ENCODE results near the gene HEXIM1. TPM values are rescaled to one million over a fixed set of nuclear protein-coding genes. Genes with fewer than 3 reads are reported as not detected.
A peak's percentile ranks its signal among the peaks of the same experiment; 100 is the strongest.

The HEXIM1 gene
- polyA plus RNA-seq, 1 donor from 2014 or later = 3.6 TPM

- H3K4me1 Mint-ChIP-seq = peaks cover 3 to 10% (median 6%) of the 10 kb centered on the region in 3 donors
- H3K4me3 Mint-ChIP-seq = peak overlapping the region; percentile 74 to 94 (median 88)
- no peaks in the 10 kb centered on the region for H3K27me3 Mint-ChIP-seq
- no peaks in the 10 kb centered on the region for H3K9me3 Mint-ChIP-seq
- H3K27ac Mint-ChIP-seq = peak overlapping the region in 2 of 3 donors; percentile 69 to 81
- H3K36me3 Mint-ChIP-seq = no peaks in the 10 kb centered on the region
These were observed 17.3 kb upstream of the HEXIM1 start for GRCh38 chr17:45130681-45131615.

GRCh38 chr17:45131616-45132319, 16.5 kb upstream of the HEXIM1 start:
- Mint-ChIP-seq H3K9me3 (no peaks in the 10 kb centered on the region), H3K27me3 (no peaks in the 10 kb centered on the region), H3K27ac (peak overlapping the region in 2 of 3 donors; percentile 69 to 73), H3K4me1 (peaks cover 8 to 11% (median 10%) of the 10 kb centered on the region in 3 donors), H3K36me3 (no peaks in the 10 kb centered on the region), H3K4me3 (peak overlapping the region; percentile 74 to 94 (median 88))

- peaks cover 8 to 14% (median 10%) of the 10 kb centered on the region in 3 donors for H3K4me1 Mint-ChIP-seq
- H3K27me3 Mint-ChIP-seq = no peaks in the 10 kb centered on the region
- no peaks in the 10 kb centered on the region for H3K36me3 Mint-ChIP-seq
- peak within 1 kb of the TSS; percentile 69 to 96 (median 93) for H3K27ac Mint-ChIP-seq
- H3K4me3 Mint-ChIP-seq = peak within 1 kb of the TSS; percentile 94 to 96 (median 96)
- H3K9me3 Mint-ChIP-seq = no peaks in the 10 kb centered on the region
These were observed 16.0 kb upstream of the HEXIM1 start, which contains the start of gene PLCD3 for GRCh38 chr17:45132320-45132571. Gene PLCD3, minus strand, starts transcription at chr17:45132515. Its CDS starts 105 bp downstream, at chr17:45132410.

GRCh38 chr17:45132572-45133463, 15.5 kb upstream of the HEXIM1 start:
- Mint-ChIP-seq H3K27me3 (no peaks in the 10 kb centered on the region), H3K4me3 (peak overlapping the region; percentile 94 to 96 (median 96)), H3K36me3 (no peaks in the 10 kb centered on the region), H3K9me3 (no peaks in the 10 kb centered on the region), H3K27ac (peak overlapping the region; percentile 53 to 96 (median 93)), H3K4me1 (peaks cover 10 to 14% (median 10%) of the 10 kb centered on the region in 3 donors)

- H3K9me3 Mint-ChIP-seq = no peaks in the 10 kb centered on the region
- no peaks in the 10 kb centered on the region for H3K27me3 Mint-ChIP-seq
- no peaks in the 10 kb centered on the region for H3K36me3 Mint-ChIP-seq
- H3K27ac Mint-ChIP-seq = peak within 1 kb of the TSS; percentile 21 to 95 (median 85)
- peak within 1 kb of the TSS; percentile 90 to 96 (median 92) for H3K4me3 Mint-ChIP-seq
- peaks cover 10 to 14% (median 10%) of the 10 kb centered on the region in 3 donors for H3K4me1 Mint-ChIP-seq
These were observed 12.9 kb upstream of the HEXIM1 start, which contains the start of gene ACBD4 for GRCh38 chr17:45135192-45135977. Gene ACBD4, plus strand, starts transcription at chr17:45135687. Its CDS starts 458 bp downstream, at chr17:45136145.

- Mint-ChIP-seq H3K9me3 (no peaks in the 10 kb centered on the region), H3K36me3 (no peaks in the 10 kb centered on the region), H3K4me1 (peaks cover 10 to 17% (median 10%) of the 10 kb centered on the region in 3 donors), H3K27ac (peak overlapping the region in 2 of 3 donors; percentile 21 to 85), H3K4me3 (peak overlapping the region; percentile 90 to 96 (median 92)), H3K27me3 (no peaks in the 10 kb centered on the region)
These were observed 12.1 kb upstream of the HEXIM1 start for GRCh38 chr17:45135978-45136791.

GRCh38 chr17:45136846-45137560, 11.3 kb upstream of the HEXIM1 start:
- peaks cover 10 to 17% (median 11%) of the 10 kb centered on the region in 3 donors for H3K4me1 Mint-ChIP-seq
- peak overlapping the region in 1 of 3 donors; percentile 85 for H3K27ac Mint-ChIP-seq

DNA sequence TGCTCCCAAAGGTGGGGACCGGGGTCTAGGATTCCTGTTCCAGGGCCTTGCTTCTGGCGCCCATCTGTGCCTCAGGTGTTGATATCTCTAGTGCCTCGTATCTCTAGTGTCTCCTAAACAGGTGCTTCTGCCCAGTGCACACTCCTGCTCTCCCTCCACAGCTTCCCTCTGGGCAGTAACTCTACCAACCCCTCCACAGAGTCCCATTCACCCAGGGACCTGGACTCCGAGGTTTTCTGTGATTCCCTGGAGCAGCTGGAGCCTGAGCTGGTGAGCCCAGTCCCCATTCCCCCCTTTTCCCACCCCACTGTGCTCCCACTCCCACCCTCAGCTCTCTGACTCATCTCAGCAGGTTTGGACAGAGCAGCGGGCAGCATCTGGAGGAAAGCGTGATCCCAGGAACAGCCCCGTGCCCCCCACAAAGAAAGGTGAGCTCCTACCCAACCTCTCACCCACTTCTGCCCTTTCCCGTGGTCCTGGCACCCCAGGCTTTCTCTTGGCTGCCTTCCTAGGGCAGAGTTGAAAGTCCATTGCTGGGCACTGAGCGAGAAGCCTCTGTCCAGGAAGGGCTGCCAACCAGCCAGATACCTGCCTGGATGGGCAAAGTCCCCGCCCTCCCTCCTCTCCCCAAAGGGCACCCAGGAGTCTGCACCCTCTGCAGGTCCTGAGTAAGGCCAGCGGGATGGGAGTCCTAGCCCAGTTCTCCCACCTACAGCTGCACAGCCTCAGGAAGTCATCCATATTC, 10.5 kb upstream of the HEXIM1 start:
- Mint-ChIP-seq H3K4me1 (peaks cover 10 to 19% (median 11%) of the 10 kb centered on the region in 3 donors), H3K27ac (no peak overlapping the region), H3K9me3 (no peaks in the 10 kb centered on the region), H3K4me3 (peak overlapping the region in 1 of 4 donors; percentile 90), H3K27me3 (no peaks in the 10 kb centered on the region), H3K36me3 (no peaks in the 10 kb centered on the region)

More at GRCh38 chr17:45136846-45137560, 11.3 kb upstream of the HEXIM1 start:
- H3K27me3 Mint-ChIP-seq = no peaks in the 10 kb centered on the region
- no peaks in the 10 kb centered on the region for H3K9me3 Mint-ChIP-seq
- H3K36me3 Mint-ChIP-seq = no peaks in the 10 kb centered on the region
- peak overlapping the region in 3 of 4 donors; percentile 90 to 96 (median 92) for H3K4me3 Mint-ChIP-seq

- Mint-ChIP-seq H3K4me1 (peaks cover 5 to 22% (median 16%) of the 10 kb centered on the region in 3 donors), H3K36me3 (no peaks in the 10 kb centered on the region), H3K27me3 (no peaks in the 10 kb centered on the region), H3K4me3 (peak overlapping the region in 1 of 4 donors; percentile 75), H3K27ac (no peak overlapping the region), H3K9me3 (no peaks in the 10 kb centered on the region)
These were observed 9.3 kb upstream of the HEXIM1 start for GRCh38 chr17:45138911-45139532.

GRCh38 chr17:45139533-45139920, 8.7 kb upstream of the HEXIM1 start:
- H3K9me3 Mint-ChIP-seq = no peaks in the 10 kb centered on the region
- no peaks in the 10 kb centered on the region for H3K27me3 Mint-ChIP-seq
- H3K4me1 Mint-ChIP-seq = peaks cover 5 to 22% (median 16%) of the 10 kb centered on the region in 3 donors
- H3K4me3 Mint-ChIP-seq = peak overlapping the region in 1 of 4 donors; percentile 75
- H3K36me3 Mint-ChIP-seq = no peaks in the 10 kb centered on the region
- H3K27ac Mint-ChIP-seq = no peak overlapping the region

- H3K9me3 Mint-ChIP-seq = no peaks in the 10 kb centered on the region
- peaks cover 8 to 26% (median 21%) of the 10 kb centered on the region in 3 donors for H3K4me1 Mint-ChIP-seq
- no peaks in the 10 kb centered on the region for H3K27me3 Mint-ChIP-seq
- peak overlapping the region; percentile 63 to 80 (median 71) for H3K27ac Mint-ChIP-seq
- H3K4me3 Mint-ChIP-seq = peak overlapping the region; percentile 78 to 92 (median 84)
- no peaks in the 10 kb centered on the region for H3K36me3 Mint-ChIP-seq
These were observed 5.1 kb upstream of the HEXIM1 start for GRCh38 chr17:45143094-45143670.
